Renal cortical epithelial cell (primary cell): ENCODE data around the gene ABL1. TPM values are rescaled to one million over a fixed set of nuclear protein-coding genes. Genes with fewer than 3 reads are reported as not detected.
"Not testable (repeated sequence)": the region's sequence is repeated elsewhere in the genome, so short reads cannot be mapped to it uniquely, and the experiment has no call there.

Source experiments
- DNase-seq: peaks from one replicate; pipeline ENCODE4 v3.0.0-alpha.2; 2011; ENCODE audit warnings: low read depth
- total RNA-seq: library from RNA; depleted of rRNA; stranded (reverse); fragments of >200 nt; gene quantifications from 2 replicates; pipeline ENCODE4 v1.2.3, GENCODE V29; 2014

Gene ABL1
- total RNA-seq, 1 donor from 2014 or later, result 94.1 TPM

DNA sequence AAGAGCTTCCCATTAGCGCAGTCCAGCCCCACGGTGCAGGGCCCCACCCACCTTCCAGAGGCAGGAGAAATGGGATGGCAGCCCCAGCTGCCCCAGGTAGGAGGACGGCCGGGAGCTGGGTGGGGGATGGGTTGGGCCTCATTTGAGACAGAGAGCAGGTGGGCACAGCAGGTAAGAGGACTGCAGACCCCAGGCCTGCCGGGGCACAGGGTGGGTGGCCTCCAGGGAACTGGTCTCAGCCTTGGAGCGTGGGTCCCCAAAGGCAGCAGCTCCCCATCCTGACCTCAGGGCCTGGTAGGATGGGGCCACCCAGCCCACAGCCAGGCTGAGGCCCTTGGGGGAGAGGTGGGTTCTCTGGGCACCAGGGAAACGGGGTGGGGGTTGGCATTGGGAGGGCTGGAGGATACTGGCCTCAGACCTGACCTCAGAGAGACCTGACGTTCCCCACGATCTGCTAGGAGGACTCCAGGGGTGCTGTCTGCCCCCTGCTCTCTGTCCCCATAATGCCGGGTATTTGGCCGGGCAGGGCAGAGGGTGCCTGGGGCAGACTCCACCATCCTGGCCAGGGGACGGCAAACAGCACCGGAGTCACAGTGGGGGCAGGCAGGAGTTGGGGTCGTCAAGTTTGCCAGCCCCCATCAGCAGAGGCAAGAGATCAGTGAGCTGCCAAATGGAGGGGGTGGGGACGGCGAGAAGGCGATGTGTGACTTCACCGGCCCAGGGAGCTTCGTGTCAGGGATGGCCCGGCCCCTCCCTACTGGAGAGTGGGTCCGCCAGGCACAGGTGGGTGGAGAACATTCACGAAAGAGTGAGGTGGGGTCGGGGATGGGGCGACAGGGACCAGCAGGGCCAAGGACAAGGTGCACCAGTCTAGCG lies 68.4 kb downstream of the ABL1 start:
- DNase-seq, result no peak

DNA sequence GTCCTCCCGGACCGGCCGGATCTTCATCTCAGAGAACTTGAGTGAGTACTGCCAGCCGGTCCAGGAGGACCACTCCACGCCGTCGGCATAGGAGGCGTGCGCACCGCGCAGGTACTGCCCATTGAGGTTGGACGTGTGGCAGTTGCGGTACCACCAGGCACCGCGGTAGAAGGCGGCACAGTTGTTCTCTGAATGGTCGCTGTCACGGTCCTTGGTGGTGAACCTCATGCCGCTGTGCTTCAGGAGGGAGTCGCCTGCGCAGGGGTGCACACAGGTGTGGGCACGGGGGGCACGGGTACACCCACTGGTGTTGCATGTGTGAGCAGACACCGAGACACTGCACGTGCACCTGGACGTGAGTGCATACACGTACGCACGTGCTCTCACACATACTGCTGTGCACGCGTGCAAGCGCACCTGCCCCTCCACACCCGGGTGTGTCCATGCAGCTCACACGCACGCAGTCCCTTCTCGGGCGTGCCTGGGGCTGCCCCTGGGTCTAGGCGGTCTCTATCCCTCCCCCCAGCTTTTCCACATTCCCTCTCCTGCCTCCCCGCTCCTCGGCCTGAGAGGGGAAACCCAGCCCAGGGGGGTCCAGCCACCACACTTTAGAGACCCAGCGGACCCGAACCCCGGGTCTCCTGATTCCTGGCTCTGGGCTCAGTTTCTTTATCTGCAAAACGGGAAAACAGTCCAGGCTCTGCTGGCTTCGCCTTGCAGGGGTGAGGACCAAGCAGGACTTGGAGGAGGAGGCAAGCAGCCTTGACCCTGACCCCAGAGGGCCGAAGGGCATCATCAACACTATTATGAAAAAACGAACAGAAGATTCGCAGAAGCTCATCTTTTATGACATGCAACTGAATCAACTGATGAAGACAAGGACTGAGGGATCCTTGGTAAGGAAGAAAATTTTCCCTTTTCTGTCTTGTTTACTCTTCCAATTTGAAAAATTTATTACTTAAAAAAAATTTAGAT lies 69.3 kb downstream of the ABL1 start:
- no peak for DNase-seq

DNA sequence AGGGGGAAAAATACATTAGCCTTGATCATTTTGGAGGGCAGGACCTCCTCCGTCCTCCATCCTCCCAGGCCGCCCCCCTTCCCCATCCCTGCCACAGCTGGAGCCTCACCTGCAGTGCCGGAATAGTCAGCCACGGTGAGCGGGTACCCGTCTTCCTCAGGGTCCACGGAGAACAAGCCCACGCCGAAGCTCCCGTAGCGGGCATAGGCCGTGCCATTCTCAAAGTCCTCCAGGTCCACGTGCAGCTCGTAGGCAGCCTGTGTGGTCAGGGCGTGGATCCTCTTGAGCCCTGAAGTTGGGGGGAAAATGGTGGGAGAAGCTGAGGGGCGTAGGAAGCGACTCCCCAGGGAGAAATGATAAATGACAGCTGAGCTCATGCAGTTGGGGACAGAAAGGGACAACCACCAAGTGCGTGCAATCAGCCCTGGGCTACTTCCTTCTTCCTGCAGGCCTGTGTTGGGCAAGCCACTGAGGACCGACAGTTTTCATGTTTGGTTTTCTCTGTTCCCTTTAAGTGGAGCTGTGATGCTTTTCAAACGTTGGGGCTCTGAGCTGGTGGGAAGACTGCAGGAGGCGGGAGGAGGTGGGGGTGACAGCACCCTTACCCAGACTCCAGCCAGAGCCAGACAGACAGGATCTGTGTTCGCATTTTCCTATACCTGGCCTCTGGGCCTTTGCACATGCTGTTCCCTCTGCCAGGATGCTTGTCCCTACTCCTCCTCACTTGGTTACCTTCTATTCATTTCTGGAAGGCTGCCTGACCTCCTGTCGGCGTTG lies 70.3 kb downstream of the ABL1 start:
- DNase-seq, result no peak

DNA sequence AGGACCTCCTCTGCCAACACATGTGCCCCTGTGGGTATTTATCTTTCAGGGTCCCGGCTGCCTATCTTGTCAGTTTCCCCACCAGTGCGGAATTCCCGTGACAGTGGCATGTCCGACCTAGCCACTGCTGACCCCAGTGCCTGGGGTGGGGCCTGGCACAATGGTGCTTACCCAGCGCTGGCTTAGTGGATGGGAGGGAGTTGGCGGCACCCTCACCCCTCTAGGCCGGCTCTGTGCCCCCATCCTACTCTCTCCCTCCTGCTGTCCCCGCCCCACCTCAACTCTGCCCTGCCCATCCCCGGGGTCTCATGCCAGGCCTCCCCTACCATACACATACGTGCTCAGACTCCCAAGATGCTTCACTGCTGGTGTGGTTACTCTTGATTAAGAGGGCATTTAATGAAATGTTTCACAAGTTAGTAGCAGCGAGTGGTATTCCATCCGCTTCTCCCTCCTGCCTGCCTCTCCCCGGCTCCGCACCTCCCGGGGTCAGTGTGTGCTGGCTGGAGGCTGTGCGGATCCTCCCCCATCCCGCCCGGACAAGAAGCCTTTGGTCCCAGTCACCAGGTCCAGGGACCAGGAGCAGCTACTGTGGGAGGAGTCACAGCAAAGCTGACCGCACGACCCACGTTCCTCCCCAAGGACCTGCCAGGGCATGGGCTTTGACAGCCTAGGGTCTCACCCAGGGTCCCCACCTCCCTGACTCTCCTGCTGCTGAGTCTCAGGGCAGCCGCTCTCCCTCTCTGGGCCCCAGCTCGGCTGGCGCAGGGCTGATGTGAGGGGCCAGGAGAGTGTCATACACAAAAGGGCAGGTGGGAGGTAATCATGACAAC lies 71.1 kb downstream of the ABL1 start:
- no peak for DNase-seq

DNA sequence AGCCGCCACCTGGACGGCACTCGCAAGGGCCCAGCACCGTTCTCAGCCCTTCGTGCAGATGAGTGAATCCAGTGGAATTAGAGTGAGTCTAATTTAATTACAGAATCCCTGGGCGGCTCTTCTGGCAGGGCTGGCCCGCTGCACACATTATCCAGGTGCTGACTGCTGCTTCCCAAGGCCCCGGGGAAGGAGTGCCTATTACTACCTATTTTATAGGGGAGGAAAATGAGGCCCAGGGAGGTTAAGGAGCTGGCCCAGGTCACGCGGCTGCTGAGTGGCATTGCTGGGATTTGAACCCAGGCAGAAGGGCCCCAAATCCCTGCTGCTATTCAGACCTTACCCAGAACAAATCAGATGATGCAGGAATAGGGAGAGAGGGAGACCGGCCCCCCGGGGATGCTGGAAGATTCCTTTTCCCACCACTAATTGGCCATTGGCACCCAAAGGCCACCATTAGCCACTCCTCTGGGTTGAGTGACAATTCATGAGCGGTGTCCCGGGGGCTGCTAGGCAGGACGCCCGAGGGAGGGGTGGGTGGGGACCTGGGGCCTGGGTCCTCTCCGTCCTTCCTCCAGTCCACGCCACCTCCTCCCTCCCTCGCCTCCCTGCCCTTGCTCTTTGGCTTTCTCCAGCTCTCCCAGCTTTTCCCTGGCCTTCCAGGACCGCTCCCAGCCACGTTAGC lies 71.8 kb downstream of the ABL1 start:
- DNase-seq, result no peak

DNA sequence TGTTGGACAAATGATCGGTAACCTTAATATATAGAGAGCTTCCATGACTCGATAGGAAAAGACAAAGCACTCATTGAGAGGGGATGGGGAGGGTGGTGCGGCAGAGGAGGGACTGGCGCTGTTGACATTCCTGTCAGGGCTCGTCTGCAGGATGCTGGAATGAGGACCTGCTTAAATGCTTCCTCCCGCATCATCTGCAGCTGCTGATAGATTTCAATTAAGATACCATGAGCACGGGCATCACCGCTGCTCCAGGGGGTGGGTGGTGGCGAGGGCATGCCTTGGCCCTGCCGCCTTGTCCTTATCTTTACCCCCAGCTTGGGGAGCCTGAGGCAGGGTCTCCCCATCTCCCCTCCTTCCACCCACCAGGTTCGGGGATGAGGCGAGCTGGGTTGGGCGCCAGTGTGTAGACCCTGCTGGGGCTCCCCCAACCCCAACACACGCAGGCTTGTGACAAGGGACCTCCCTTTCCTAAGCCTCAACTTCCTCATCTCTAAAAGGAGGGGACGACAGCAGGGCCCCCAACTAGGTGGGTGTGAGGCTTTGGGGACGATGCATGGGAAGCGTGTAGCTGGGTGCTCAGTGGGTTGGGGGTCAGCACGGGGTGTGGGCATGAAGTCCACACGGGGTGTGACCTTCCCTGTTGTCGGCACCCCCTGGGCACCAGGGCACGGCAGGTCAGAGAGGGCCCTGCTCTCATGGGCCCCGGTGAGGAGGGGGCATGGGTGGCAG lies 73.3 kb downstream of the ABL1 start:
- no peak for DNase-seq

DNA sequence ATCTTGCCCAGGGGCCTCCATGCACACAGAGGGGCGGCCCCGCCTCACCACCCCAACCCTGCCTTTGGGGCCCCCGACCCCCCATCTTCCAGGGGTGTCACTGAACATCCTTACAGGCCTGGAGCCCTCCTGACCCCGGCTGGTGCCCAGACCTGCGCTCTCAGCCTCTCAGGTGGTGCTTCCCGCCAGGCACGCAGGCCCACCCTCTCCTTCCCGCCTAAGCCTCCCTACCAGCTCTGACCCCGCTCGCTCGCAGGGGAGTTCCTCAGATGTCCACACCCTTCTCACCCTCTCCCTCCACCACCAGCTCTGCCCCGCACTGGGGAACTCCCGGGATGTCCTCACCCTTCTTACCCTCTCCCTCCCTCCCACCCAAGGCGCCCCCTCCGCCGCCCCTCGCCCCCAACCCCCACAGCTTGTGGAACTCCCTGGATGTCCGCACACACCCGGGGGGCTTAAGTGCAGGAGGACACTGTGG lies 73.9 kb downstream of the ABL1 start:
- no peak for DNase-seq

DNA sequence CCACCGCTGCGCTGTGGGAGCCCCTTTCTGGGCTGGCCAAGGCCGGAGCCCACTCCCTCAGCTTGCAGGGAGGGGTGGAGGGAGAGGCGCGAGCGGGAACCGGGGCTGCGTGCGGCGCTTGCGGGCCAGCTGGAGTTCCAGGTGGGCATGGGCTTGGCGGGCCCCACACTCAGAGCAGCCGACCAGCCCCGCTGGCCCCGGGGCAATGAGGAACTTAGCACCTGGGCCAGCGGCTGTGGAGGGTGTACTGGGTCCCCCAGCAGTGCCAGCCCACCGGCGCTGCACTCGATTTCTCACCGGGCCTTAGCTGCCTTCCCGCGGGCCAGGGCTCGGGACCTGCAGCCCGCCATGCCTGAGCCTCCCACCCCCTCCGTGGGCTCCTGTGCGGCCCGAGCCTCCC lies 75.0 kb downstream of the ABL1 start:
- DNase-seq, result not testable (repeated sequence)

DNA sequence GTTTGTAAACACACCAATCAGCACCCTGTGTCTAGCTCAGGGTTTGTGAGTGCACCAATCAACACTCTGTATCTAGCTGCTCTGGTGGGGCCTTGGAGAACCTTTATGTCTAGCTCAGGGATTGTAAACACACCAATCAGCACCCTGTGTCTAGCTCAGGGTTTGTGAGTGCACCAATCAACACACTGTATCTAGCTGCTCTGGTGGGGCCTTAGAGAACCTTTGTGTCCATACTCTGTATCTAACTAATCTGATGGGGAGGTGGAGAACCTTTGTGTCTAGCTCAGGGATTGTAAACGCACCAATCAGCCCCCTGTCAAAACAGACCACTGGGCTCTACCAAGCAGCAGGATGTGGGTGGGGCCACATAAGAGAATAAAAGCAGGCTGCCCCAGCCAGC lies 75.6 kb downstream of the ABL1 start:
- DNase-seq, result not testable (repeated sequence)

DNA sequence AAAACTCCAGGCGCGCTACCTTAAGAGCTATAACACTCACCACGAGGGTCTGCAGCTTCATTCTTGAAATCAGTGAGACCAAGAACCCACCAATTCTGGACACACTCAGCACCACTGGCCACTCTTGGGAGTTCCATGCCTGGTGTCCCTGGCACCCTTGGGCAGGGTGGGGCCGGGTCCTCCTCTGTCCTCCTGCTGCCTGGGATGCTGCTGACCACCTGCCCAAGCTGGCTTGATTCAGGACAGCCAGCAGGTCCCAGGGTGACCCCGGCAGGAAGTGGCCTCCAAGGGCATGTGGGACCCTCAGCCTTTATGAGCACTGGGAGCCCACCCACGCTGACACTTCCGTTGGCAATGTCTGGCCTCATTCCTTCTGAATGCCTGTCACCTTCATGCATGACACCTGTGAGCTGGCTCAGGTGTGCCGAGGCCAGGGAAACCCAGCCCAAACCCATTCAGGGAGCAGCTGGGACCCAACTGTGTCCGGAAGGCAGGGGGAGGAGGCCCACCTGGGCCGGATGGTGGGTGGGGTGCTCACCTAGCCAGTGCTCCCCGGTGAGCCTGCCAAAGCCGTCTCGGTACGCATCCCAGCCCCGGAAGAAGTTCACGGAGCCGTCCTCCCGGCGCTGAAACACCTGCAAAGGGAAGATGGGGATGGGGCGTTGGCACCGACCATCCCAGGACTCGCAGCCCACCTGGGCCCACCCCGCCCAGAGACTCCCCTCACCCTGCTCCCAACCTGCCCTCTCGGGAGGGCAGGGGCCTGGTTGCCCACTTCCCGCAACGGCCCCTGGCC lies 76.4 kb downstream of the ABL1 start:
- no peak for DNase-seq

DNA sequence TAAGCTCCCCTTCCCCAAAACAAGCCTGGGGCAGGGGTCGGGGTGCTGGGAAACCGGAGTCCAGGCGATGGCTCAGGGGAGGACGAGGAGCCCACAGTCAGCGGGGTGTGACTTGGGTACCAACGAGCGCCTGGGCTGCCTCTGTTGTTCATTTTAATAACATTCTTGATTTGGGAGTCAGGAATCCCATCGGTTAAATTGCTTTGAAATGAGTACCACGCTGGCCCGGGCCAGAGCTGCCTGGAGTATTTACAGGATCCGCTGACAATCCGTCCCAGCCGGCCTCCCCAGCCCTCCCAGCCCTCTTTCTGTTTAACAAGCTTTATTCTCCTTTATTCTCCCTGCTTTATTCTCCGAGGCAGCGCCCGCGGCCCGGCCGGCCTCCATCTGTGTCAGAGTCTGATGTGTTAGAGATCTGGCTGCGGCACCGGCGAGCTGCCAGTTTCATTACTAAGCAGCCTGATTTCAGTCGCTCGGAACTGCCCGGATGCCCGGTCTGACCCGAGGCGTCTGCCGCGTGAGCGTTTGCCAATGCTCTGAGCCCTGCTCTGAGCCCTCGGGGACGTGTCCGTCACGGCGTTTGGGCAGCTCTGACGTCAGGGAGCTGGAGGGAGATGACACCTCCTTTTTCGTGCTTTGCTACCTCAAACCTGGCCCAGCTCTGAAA lies 78.0 kb downstream of the ABL1 start:
- peak; percentile 88 for DNase-seq

DNA sequence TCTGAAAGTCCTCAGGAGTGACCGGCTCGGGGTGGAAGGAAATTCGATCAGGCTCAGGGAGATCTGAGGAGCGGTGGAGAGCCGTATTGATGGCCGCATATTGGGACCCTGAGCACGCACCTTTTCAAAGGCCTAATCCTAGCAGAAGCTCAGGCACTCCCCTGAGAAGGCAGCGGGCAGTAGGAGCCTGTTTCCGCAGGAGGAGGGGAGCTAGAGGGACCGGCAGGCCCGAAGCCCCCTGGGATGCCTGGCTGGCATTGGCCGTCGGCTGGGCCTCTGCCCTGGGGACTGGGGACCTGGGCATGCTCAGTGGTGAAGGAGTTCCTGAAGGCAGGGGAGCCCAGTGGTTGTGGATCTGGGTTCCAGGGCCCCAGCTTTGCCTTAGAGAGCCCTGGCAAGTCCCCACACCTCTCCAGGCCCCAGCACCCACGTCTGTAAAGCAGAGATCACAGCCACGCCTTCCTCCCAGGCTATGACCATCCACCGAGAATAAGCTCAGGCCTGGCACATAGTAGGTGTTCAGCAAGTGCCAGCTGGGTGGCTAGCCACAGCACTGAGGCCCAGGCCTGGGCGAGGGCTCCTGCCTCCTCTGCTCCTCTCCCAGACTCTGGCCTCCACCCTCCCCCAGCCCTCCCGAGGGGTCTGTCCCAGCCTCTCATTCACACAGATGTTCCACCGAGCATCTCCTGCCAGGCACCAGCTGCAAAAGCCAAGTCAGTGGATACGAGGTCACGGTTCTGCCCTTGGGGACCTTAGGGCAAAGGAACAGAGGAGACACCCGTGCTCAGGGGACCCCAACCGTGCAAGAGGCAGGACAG lies 78.8 kb downstream of the ABL1 start:
- no peak for DNase-seq

DNA sequence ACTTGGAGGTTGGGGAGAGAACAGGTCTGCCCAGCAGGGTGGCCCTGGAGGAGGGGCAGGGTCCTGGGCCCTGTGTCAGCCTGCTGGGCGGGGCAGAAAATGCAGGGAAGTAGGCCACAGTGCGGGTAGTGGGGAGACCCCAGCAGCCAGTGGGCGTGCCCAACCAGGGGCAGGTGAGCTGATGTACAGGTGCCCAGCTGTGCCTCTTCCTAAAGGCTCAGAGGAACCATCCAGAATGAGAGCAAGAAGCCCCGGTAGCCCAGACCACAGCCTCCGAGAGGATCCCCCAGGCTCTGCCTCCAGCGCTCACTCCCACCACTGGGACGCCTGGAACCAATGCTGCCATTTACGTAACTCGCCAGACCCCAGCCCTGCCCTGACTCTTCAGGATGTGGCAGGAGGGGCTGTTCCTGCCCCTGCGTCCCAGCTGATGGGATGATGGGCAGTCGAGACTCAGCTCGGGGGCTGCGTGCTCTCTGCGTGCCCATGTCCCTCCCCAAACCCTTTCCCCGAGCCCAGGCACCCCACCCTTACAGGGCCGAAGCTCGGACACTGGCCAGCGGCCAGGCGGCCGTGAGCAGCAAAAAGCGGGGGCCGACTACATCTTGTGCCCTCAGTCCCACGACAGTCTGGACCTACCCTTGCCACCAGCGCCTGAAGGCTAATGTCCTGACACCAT lies 79.5 kb downstream of the ABL1 start:
- no peak for DNase-seq

DNA sequence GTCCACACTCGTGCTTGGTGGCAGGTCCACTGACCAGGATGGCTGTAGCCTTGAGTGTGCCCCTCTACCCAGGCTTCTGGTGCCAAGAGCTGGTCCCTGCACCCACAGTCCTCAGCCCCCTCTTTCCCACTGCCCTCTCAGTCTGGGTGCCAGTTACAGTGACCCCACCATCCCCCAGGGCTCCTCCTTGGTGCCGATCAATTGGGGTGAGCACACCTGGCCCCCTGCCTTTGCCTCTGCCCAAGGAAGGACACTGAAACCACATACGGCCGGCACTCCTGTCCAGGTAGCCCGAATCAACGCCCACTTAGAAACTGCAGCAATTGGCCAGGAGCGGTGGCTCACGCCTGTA lies 80.0 kb downstream of the ABL1 start:
- DNase-seq, result no peak

DNA sequence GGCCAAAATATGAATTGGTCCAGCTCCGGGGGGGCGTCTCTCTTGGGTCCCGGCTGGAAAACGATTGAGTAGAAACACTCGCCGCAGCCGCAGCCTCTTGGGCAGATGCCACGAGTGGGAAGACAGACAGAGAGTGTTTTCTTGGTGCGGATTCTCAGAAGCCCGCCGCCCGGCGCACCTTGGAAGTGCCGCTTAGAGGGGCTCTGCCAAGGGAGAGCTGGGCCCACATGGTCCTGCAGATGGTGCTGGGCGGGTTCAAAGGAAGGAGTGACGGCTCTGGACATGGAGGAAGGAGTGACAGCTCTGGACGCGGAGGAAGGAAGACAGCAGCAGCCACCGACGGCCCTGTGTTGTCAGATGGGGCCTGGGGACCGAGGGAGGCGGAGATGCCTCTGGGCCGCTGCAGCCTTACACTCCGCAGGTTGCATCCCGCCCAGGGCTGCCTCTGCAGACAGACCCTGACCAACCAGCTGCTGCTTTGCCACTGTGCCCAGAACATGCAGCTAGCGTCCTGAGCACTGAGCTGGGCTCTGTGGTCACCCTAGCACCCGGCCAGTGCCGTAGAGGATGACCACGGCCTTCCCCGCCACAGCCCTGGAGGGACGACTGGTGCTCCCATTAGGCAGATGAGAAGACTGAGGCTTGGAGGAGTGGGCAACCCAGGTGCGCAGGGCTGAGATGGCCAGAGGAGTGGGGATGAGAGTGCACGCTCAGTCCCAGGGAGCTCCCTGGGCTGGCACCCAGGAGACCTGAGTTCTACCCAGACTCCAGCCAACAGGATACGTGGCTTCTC lies 82.3 kb downstream of the ABL1 start:
- DNase-seq, result no peak
